Adipocyte (in vitro differentiated cells): ENCODE measurements around the gene CFAP299.
A peak's percentile ranks its signal among the peaks of the same experiment; 100 is the strongest.

Source experiments
- DNase-seq: peaks from one replicate; pipeline ENCODE4 v3.0.0-alpha.2; 2015; ENCODE audit warnings: low read depth
- H3K27me3 ChIP-seq: replicated peaks from 2 replicates; pipeline ENCODE4 v1.7.0; 2013; ENCODE audit warnings: mild to moderate bottlenecking, low read length, moderate library complexity; ENCODE audit not compliant: control insufficient read depth, insufficient read depth
- H3K36me3 ChIP-seq: 2 replicates; pipeline ENCODE4 v1.7.0; 2013; ENCODE audit warnings: low read length, mild to moderate bottlenecking, moderate library complexity; ENCODE audit not compliant: control insufficient read depth, insufficient read depth, severe bottlenecking
- H3K4me1 ChIP-seq: 2 replicates; pipeline ENCODE4 v1.7.0; 2013; ENCODE audit warnings: mild to moderate bottlenecking, low read length, moderate library complexity; ENCODE audit not compliant: control insufficient read depth, insufficient read depth
- H3K4me3 ChIP-seq: 2 replicates; pipeline ENCODE4 v1.7.0; 2013; ENCODE audit warnings: mild to moderate bottlenecking, low read length, moderate library complexity
- H3K9ac ChIP-seq: 2 replicates; pipeline ENCODE4 v1.7.0; 2013; ENCODE audit warnings: mild to moderate bottlenecking, low read length, moderate library complexity
- H3K9me3 ChIP-seq: 2 replicates; pipeline ENCODE4 v1.7.0; 2013; ENCODE audit warnings: mild to moderate bottlenecking, low read length, moderate library complexity; ENCODE audit not compliant: control insufficient read depth

The CFAP299 gene

GRCh38 chr4:80393246-80393969 lies 57.9 kb downstream of the CFAP299 start:
- peak; percentile 59 for DNase-seq
- Histone ChIP-seq H3K4me1 (no peaks in the 10 kb centered on the region), H3K9ac (no peak overlapping the region), H3K4me3 (no peak overlapping the region), H3K9me3 (peaks cover 4% of the 10 kb centered on the region), H3K27me3 (no peaks in the 10 kb centered on the region), H3K36me3 (no peaks in the 10 kb centered on the region)

- no peak for DNase-seq
- H3K4me1 ChIP-seq = no peaks in the 10 kb centered on the region
- H3K9ac ChIP-seq = no peak overlapping the region
- peaks cover 4% of the 10 kb centered on the region for H3K9me3 ChIP-seq
- no peaks in the 10 kb centered on the region for H3K27me3 ChIP-seq
- H3K36me3 ChIP-seq = no peaks in the 10 kb centered on the region
- H3K4me3 ChIP-seq = no peak overlapping the region
Observed at GRCh38 chr4:80393970-80394250, 58.4 kb downstream of the CFAP299 start.

GRCh38 chr4:80407246-80407645 lies 71.7 kb downstream of the CFAP299 start:
- Histone ChIP-seq H3K27me3 (no peaks in the 10 kb centered on the region), H3K9ac (no peak overlapping the region), H3K4me3 (no peak overlapping the region), H3K9me3 (no peaks in the 10 kb centered on the region), H3K4me1 (peaks cover 10% of the 10 kb centered on the region), H3K36me3 (no peaks in the 10 kb centered on the region)
- peak; percentile 55 for DNase-seq

- Histone ChIP-seq H3K4me1 (peaks cover 16% of the 10 kb centered on the region), H3K4me3 (no peak overlapping the region), H3K36me3 (no peaks in the 10 kb centered on the region), H3K9me3 (no peaks in the 10 kb centered on the region), H3K9ac (no peak overlapping the region), H3K27me3 (no peaks in the 10 kb centered on the region)
- DNase-seq = no peak
Observed at GRCh38 chr4:80409809-80410208, 74.3 kb downstream of the CFAP299 start.

- no peak overlapping the region for H3K4me3 ChIP-seq
Observed at GRCh38 chr4:80412322-80412721, 76.8 kb downstream of the CFAP299 start.

GRCh38 chr4:80413086-80413485 lies 77.6 kb downstream of the CFAP299 start:
- Histone ChIP-seq H3K9me3 (no peaks in the 10 kb centered on the region), H3K4me1 (peaks cover 13% of the 10 kb centered on the region), H3K36me3 (no peaks in the 10 kb centered on the region), H3K9ac (no peak overlapping the region), H3K27me3 (no peaks in the 10 kb centered on the region), H3K4me3 (no peak overlapping the region)
- no peak for DNase-seq

More at GRCh38 chr4:80412322-80412721, 76.8 kb downstream of the CFAP299 start:
- no peaks in the 10 kb centered on the region for H3K9me3 ChIP-seq
- H3K36me3 ChIP-seq = no peaks in the 10 kb centered on the region
- no peak overlapping the region for H3K9ac ChIP-seq
- DNase-seq = no peak
- H3K27me3 ChIP-seq = no peaks in the 10 kb centered on the region
- H3K4me1 ChIP-seq = peaks cover 13% of the 10 kb centered on the region

GRCh38 chr4:80417019-80417418 lies 81.5 kb downstream of the CFAP299 start:
- no peaks in the 10 kb centered on the region for H3K9me3 ChIP-seq
- no peak for DNase-seq
- H3K4me3 ChIP-seq = no peak overlapping the region
- no peaks in the 10 kb centered on the region for H3K27me3 ChIP-seq
- no peak overlapping the region for H3K9ac ChIP-seq
- H3K36me3 ChIP-seq = no peaks in the 10 kb centered on the region
- peaks cover 6% of the 10 kb centered on the region for H3K4me1 ChIP-seq

- Histone ChIP-seq H3K4me1 (peaks cover 4% of the 10 kb centered on the region), H3K9ac (no peak overlapping the region), H3K4me3 (no peak overlapping the region), H3K27me3 (no peaks in the 10 kb centered on the region), H3K9me3 (no peaks in the 10 kb centered on the region), H3K36me3 (no peaks in the 10 kb centered on the region)
- DNase-seq = no peak
Observed at GRCh38 chr4:80419946-80420345, 84.4 kb downstream of the CFAP299 start.

GRCh38 chr4:80420638-80421037 lies 85.1 kb downstream of the CFAP299 start:
- Histone ChIP-seq H3K4me3 (no peak overlapping the region), H3K36me3 (no peaks in the 10 kb centered on the region), H3K27me3 (no peaks in the 10 kb centered on the region), H3K9me3 (no peaks in the 10 kb centered on the region), H3K9ac (no peak overlapping the region), H3K4me1 (peaks cover 4% of the 10 kb centered on the region)
- no peak for DNase-seq

- Histone ChIP-seq H3K9ac (no peak overlapping the region), H3K36me3 (no peaks in the 10 kb centered on the region), H3K4me1 (peaks cover 4% of the 10 kb centered on the region), H3K27me3 (no peaks in the 10 kb centered on the region), H3K9me3 (no peaks in the 10 kb centered on the region), H3K4me3 (no peak overlapping the region)
- no peak for DNase-seq
Observed at GRCh38 chr4:80422727-80423404, 87.3 kb downstream of the CFAP299 start.

GRCh38 chr4:80423553-80424224 lies 88.2 kb downstream of the CFAP299 start:
- H3K36me3 ChIP-seq = no peaks in the 10 kb centered on the region
- no peaks in the 10 kb centered on the region for H3K27me3 ChIP-seq
- no peaks in the 10 kb centered on the region for H3K9me3 ChIP-seq
- H3K9ac ChIP-seq = no peak overlapping the region
- no peak for DNase-seq
- no peak overlapping the region for H3K4me3 ChIP-seq
- peaks cover 4% of the 10 kb centered on the region for H3K4me1 ChIP-seq
